ENCODE measurements around the gene CMTM7. TPM values are rescaled to one million over a fixed set of nuclear protein-coding genes. Genes with fewer than 3 reads are reported as not detected.

Gene CMTM7
- total RNA-seq, 1 donor from 2014 or later, result 0.41 TPM

Other genes starting within 250 kb of the CMTM7 start
- 0.41 TPM for gene CMTM8, start 153.2 kb upstream of the CMTM7 start, total RNA-seq
- gene CMTM6, start 111.0 kb downstream of the CMTM7 start, total RNA-seq, result 24.9 TPM
- gene DYNC1LI1, start 179.0 kb downstream of the CMTM7 start, total RNA-seq, result 110 TPM

All from frontal cortex (tissue), 1 donor.